Neural progenitor cell (in vitro differentiated cells): ENCODE measurements around the gene TDRKH.

Experiments used
- CTCF ChIP-seq: fragments of 200-600 bp; sonication (generic); IDR thresholded peaks from 2 replicates; pipeline ENCODE4 v1.5.1; 2017; ENCODE audit warnings: antibody characterized with exemption, mild to moderate bottlenecking
- EZH2 ChIP-seq: fragments of 200-600 bp; sonication (generic); IDR thresholded peaks from 2 replicates; pipeline ENCODE4 v1.6.1; 2017; ENCODE audit warnings: antibody characterized with exemption, mild to moderate bottlenecking, moderate library complexity
- EZH2phosphoT487 ChIP-seq: fragments of 200-600 bp; sonication (generic); IDR thresholded peaks from 2 replicates; pipeline ENCODE4 v1.6.1; 2017; ENCODE audit warnings: antibody characterized with exemption

GRCh38 chr1:151802372-151802771 lies 12.1 kb upstream of the TDRKH start:
- TF ChIP-seq EZH2 (no peak), CTCF (no peak), EZH2phosphoT487 (no peak)
